ENCODE data around the gene UPK1A.

Gene UPK1A

GRCh38 chr19:35623327-35624010, 42.8 kb upstream of the UPK1A start:
- no peak for TF ChIP-seq CTCF (IDR thresholded peaks at IDR 0.05; ENCODE audit: control insufficient read depth, insufficient read depth, low read depth, low read length, missing control alignments)
- no peak for DNase-seq (ENCODE audit: low read depth)
- no peak overlapping the region for H3K4me3 ChIP-seq (ENCODE audit: control insufficient read depth, low read depth, low read length)

GRCh38 chr19:35628264-35628564, 38.1 kb upstream of the UPK1A start:
- DNase-seq (ENCODE audit: low read depth), result no peak
- peak overlapping the region; percentile 93 for H3K4me3 ChIP-seq (ENCODE audit: control insufficient read depth, low read depth, low read length)
- TF ChIP-seq CTCF (IDR thresholded peaks at IDR 0.05; ENCODE audit: control insufficient read depth, insufficient read depth, low read depth, low read length, missing control alignments), result no peak

- DNase-seq (ENCODE audit: low read depth), result peak; percentile 96
- no peak for TF ChIP-seq CTCF (IDR thresholded peaks at IDR 0.05; ENCODE audit: control insufficient read depth, insufficient read depth, low read depth, low read length, missing control alignments)
Measured at GRCh38 chr19:35628565-35629331, 37.6 kb upstream of the UPK1A start, which contains the start of gene RBM42. Gene RBM42 (plus strand): TSS chr19:35629036. CDS start chr19:35629154, 118 bp downstream.

GRCh38 chr19:35629332-35629633, 37.0 kb upstream of the UPK1A start:
- TF ChIP-seq CTCF (IDR thresholded peaks at IDR 0.05; ENCODE audit: control insufficient read depth, insufficient read depth, low read depth, low read length, missing control alignments), result no peak
- no peak for DNase-seq (ENCODE audit: low read depth)

More at GRCh38 chr19:35628565-35629331, 37.6 kb upstream of the UPK1A start, which contains the start of gene RBM42:
- H3K4me3 ChIP-seq (ENCODE audit: control insufficient read depth, low read depth, low read length), result peak within 1 kb of the TSS; percentile 93

GRCh38 chr19:35633727-35634440, 32.4 kb upstream of the UPK1A start:
- no peak for DNase-seq (ENCODE audit: low read depth)
- TF ChIP-seq CTCF (IDR thresholded peaks at IDR 0.05; ENCODE audit: control insufficient read depth, insufficient read depth, low read depth, low read length, missing control alignments), result no peak
- H3K4me3 ChIP-seq (ENCODE audit: control insufficient read depth, low read depth, low read length), result no peak overlapping the region

More at GRCh38 chr19:35629332-35629633, 37.0 kb upstream of the UPK1A start:
- peak overlapping the region; percentile 93 for H3K4me3 ChIP-seq (ENCODE audit: control insufficient read depth, low read depth, low read length)

- TF ChIP-seq CTCF (IDR thresholded peaks at IDR 0.05; ENCODE audit: control insufficient read depth, insufficient read depth, low read depth, low read length, missing control alignments), result no peak
- DNase-seq (ENCODE audit: low read depth), result no peak
Measured at GRCh38 chr19:35636651-35637050, 29.7 kb upstream of the UPK1A start.

More at GRCh38 chr19:35636651-35637050, 29.7 kb upstream of the UPK1A start:
- H3K4me3 ChIP-seq (ENCODE audit: control insufficient read depth, low read depth, low read length), result no peak overlapping the region

Data from AG09309 (cell line).